OCI-M2 (cell line): ENCODE results near the gene TOX2.
"Not testable (repeated sequence)": the region's sequence is repeated elsewhere in the genome, so short reads cannot be mapped to it uniquely, and the experiment has no call there.

Experiments used
- DNase-seq: peaks from one replicate; lab custom pipeline; 2025; ENCODE audit not compliant: unreplicated experiment; lab: John Stamatoyannopoulos, UW

The TOX2 gene

DNA sequence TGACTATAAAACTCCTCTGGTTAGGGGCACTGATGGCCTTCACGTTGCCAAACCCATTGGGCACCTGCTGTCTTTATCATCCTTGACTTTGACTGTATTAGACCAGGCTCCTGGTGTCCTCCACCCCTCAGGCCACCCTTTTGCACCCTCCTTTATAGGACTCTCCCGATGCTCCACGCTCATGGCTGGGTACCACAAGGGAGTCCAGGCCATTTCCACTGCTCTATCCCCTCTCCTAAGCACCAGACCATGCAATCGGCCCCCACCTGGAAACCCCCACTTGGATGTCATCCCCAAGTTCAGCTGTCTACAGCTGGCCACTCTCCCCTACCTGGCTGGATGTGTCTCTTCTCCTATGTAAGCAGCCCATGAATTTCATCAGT is 115.2 kb downstream of the TOX2 start:
- no peak for DNase-seq

DNA sequence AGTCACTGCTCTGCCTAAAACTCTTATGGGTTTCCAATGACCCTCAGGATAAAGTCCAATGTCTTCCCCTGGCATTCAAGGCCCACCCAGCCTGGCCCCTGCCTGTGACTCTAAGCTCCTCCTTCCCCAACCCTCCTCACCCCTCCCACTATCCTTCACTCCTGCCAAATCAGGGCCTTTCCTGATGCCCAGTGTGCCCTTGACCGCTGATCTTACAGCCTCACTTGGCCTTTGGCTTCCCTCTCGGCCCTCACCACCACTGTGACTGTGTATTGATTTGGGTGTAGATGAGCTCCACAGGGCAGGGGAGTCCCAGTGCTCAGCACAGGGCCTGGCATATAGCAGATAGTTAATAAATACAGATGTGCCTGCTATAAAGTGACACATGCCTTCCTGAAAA is 115.7 kb downstream of the TOX2 start:
- DNase-seq, result no peak

DNA sequence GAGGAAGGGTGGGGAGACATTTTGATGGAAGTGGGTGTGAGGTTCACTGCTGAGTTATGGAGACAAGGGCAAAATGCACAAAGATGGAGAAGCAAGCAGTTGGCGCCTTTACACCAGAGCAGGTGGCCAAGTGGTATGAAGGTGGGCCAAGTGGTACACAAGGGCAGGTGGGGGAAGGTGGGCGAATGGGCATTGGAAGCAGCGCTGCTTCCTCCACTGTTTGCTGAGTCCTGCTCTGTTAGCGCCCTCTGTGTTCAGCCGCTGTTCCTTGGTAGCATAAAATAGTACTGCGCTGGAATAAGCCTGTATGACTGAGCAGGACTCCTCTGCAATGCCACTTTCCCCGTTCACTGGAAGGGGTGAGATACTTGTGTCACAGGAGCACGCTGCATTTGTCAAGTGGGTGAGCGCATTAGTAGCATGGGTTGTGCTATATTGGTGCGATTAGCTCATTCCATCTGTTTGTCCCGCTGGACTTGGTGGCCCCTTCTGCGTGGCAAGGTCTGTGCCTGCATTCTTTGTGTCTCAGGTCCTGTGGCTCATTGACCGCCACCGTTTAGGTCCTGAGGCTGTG is 116.4 kb downstream of the TOX2 start:
- DNase-seq, result no peak

DNA sequence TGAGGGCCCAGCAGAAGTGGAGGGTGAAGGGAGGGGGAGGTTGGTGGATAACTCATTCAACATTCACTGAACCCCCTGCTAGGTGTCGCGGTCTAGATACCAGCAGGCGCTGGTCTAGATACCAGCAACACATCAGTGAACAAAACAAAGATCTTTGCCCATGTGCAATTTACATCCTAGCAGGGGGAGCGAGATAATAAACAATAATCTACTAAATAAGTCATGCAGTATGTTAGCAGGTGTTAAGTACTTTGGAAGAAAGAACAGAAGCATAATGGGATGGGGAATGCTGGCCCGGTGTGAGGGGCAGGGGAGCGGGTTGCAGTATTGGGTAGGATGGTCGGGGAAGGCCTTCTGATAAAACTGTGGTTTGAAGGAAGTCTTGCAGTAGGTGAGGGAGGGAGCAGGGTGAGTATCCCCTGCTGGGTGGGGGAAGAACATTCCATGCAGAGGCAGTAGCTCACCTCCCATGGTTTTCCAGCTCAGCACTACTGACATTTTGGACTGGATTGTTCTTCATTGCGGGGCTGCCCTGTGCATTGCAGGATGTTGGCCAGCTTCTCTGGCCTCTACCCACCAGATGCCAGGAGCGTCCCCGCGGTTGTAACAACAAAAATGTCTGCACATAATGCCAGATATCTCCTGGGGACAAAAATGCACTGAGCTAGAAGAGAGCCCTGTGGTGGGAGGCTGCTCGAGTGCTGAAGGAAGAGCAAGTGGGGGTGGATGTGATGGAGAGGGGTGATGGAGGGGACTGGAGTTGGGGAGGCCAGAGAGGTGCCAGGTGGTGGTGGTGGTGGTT is 117.3 kb downstream of the TOX2 start:
- DNase-seq, result no peak

DNA sequence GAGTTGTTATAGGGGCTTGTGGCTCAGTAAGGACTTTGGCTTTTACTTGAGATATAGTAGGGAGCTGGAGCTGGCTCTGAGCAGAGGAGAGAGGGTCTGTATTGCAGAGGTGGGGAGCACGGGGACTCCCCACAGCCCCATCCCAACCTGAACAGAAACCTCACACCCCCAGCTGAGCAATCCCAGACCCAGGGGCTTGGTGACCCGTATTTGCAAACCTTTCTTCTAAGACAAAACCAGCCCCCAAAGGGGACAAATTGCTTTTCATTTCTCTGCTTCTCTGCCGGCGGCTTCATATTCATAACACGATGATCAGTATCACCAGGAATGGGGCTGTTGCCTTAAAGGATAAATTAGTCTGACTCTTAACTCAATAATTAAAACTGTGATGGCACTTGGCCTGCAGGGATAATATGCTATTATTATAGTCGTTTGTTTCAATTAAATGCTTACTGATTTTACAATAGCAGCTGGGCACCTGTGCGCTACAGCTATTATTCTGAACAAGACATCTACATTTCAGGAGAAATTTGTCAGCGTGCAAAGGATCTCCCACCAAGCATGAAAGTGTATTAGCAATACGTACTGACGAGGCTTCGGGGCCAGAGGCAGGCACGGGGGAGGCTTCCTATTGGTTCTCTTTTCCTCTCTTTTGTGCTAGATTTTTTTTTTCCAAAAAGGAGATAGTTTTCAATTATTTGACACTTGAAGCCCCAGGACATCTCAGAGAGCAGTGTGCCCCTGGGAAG is 118.1 kb downstream of the TOX2 start:
- no peak for DNase-seq

DNA sequence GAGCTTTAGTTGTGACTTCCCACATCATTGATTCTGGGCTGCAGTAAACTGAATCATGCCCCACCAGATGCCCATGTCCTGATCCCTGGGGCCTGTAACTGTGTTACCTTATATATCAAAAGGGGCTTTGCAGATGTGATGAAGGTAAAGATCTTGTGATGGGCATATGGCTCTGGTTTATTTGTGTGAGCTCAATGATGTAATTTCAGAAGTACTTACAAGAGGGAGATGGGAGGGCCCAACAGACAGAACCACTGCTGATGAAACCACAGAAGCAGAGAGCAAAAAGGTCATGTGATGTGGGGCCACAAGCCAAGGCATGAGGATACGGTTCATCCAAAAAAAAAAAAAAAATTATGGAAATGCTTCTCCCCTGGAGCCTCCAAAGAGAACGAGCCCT is 118.7 kb downstream of the TOX2 start:
- no peak for DNase-seq

DNA sequence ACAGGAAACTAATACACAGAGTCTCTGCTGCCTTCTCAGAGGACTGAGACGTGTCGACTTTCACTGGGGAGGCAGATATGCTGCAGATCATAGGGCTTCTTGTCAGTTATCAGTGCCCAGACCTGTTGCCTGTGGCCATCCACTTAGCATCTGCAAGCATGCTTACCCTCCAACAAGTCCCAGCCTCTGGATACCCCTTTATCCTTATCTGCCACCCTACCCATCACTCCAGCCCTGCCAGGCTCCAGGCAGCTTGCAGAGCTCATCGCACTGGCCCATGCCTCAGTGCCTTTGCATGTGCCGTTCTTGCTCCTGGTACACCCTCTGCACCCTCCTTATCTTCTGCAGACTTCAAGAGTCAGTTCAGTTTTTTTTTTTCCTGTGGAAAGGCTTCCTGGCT is 119.2 kb downstream of the TOX2 start:
- DNase-seq, result no peak

DNA sequence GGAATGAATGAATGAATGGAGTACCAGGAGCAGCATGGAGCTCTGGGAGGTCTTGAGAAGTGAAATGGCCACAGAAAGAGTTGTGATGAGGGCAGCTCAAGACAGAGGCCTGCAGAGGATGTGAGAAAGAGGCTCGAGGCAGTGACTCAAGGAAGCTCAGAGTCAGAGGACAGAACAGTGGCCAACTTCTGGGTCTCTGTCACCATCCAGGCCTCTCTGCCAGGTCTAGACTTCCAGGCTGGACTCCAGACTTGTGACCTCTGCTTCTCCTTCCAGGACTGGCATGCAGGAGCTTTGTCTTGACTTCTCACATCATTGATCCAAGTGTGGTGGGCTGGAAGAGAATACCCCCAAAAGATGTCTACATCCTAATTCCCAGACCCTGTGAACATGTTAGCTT is 119.8 kb downstream of the TOX2 start:
- DNase-seq, result no peak

DNA sequence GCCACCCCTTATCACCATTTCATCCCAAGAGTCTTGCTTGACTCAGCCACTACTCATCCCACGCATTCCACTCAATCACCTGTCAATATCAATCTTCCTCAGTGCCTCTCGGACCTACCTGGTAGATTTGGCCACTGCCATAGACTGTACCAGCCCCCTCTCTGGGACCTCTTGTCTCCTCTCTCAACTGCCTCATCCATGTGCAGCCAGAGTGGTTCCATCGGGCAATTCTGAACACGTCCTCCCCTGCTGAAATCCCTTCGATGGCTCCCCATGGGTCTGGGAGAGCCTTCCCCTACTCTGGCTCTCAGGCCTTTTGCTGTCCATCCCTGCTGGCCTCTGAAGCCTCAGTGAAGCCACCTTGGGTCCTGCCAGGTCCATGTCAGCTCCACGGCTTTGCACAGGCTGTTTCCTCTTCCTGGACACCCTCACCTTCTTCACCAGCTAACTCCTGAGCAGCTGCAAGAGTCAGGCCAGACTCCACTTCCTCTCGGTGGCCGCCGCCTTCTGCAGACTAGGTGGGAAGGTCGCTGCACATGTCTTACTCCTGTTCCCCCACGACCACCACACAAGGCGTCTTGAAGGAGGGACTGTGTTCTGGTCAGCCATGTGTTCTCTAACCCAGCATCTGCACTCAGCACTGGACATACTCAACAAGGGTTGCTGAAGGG is 120.4 kb downstream of the TOX2 start:
- no peak for DNase-seq

DNA sequence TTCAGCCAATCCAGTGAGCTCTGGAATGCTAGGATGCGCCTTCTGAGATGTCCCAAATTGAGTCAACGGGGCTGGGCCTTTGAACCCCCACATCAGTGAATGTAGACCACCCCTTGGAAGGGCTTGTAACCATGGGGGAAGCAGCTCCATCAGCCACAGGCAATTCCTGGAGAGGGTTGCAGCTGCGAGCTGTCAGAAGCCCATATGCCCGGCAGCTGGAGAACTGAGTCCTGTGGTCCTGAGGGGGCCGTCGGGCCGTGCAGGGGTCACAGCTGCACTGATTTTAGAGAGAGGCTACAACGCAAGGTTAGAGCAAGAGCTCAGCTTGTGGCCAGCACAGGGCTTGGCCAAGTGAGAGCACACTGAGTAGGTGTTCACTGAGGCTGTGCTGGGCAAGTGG is 121.3 kb downstream of the TOX2 start:
- no peak for DNase-seq

DNA sequence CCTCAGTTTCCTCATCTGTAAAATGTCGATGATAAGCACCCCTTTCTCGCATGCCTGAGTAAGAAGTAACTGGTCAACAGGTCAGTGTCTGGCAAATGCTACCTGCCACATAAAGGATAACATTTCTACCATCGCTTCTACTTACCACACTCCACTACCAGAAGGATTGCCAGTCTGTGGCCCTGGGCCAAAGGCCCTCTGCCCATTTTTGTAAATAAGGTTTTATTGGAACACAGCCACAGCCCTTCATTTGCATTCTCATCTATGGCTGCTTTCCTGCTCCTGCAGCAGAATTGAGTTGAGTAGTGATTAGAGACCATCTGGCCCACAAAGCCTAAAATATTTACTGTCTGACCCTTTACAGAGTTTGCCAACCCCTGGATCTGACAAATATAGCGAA is 121.8 kb downstream of the TOX2 start:
- no peak for DNase-seq

DNA sequence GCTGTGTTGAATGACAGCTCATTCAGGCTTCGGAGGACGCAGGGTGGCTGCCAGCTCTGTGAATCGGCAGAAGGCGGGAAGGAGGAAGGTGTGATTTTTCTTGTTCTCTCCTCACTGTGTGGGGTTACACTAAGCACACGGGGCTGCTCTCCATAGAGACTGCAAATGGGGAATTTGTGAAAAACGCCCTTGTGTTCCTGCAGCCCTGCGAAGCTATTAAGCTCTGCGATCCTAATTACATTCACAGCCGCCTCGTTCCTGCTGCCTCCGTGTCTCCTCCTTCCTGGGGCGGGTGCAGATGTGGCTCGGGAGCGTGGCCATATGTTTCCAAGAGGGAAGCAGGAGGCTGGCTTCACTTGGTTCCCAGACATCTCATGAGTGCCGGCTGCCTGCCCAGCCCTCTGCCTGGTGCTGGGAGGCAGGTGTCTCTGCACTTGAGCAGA is 124.0 kb downstream of the TOX2 start:
- no peak for DNase-seq

DNA sequence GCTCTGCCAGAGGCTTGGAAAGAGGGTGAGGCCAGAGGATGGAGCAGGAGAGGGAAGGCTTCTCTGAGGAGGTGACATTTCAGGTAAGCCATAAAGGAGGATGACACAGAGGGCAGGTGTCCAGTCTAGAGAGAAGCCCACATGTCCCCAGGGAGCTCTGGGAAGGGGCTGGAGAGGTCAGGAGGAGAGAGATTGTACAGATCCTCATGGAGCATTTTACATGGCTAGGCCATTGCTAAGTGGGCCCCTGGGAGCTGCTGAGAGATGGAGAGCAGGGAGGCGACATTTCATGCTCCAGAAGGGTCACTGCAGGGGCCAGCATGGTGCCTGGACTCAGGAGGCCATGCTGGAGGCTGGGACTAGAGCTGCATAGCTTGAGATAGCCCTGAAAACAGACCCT is 124.5 kb downstream of the TOX2 start:
- no peak for DNase-seq

DNA sequence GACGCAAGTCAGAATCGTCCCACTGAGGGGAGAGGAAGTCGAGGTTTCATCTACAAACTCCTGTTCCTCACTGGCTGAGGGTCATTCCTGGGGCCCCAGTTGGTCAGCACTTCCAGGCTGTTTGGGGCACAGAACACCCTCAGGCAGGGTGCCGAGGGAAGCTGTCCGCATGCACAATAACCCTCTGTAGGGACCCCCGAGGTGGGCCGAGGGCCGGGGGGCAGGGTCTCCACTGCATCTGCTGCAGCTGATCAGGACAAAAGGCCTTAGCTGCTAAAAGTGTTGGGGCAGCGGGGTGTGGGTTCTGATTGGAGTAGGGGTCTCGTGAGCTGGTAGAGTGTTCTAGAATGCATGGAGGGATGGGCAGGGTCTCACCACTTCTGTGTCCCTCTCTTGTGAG is 125.1 kb downstream of the TOX2 start:
- DNase-seq, result no peak

DNA sequence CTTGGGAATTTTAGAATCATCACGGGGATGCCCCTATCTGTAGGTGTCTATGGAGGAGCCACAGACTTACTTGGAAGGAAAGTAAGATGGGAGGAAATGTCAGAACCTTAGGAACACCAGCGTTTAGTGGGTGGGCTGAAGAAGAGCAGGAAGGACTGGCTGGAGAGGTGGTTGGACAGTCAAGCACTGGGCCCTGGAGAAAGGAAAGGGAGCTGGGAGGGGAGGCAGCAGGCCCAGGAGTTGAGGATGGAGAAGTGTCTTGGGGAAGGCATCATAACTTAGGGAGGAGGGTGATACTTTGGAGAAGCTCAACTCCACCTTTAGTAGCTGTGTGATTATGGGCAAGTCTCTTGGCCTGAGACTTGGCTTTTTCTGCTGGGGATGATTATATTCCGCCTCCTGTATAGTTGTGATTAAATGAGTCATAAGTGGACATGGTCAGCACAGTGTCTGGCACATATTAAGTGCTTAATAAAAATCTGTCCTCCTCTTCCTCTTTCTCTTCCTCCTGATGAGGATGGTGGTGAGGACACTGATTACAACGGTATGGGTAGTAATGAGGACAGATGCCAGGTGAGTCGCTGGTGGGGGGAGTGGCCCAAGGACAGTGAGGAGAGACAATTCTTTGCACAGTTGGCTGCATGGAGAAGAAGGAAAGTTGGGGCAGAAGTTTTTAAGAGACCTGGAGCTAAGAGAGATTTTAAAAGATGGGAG is 125.7 kb downstream of the TOX2 start:
- no peak for DNase-seq

DNA sequence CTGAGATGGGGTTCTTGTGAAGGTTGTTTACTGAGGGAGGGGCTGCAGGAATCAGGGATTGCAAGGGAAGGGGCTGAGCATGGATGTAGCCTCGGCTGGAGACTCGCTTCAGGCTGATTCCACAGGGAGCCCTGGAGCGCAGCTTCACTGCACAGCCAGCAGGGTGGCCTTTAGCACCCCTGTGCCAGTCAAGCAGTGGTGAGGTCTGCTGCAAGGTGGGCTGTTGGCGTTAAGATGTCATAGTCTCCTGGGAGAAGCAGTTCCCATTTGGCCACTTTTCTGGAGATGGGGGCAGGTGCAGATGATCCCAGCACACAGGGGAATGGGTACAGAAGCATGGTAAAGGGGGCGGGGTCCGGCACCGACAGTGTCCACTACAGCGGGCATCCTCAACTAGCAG is 126.3 kb downstream of the TOX2 start:
- DNase-seq, result no peak

DNA sequence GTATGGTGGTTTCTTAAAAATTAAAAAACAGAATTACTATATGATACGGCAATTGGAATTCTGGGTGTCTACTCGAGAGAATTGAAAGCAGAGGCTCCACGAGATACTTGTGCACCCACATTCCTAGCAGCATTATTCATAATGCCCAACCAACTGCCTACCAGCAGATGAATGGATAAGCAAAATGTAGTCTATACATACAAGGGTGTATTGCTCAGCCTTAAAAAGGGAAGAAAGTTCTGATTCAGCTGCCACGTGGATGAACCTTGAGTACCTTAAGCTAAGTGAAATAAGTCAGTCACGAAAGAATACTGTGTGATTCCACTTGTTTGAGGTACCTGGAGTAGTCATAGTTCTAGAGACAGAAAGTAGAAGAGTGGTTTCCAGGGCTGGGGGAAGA is 130.1 kb downstream of the TOX2 start:
- not testable (repeated sequence) for DNase-seq

DNA sequence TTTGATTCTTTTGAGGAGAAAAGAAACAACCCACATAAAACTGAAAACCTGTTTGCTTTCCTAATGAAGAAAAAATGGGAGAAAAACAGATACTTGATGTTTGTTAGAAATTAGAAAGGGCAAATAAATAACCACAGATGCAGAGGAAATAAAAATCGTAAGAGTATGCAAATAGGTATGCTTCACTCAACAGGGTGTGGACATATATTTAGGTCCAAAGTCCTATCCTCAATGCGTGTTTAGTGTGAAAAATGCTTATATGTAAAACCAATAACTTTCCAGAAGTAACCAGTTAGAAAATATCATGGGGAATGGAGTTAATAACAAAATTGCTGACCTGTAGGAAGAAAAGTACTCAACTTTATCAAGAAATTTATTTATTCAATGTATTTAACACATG is 135.7 kb downstream of the TOX2 start:
- no peak for DNase-seq

DNA sequence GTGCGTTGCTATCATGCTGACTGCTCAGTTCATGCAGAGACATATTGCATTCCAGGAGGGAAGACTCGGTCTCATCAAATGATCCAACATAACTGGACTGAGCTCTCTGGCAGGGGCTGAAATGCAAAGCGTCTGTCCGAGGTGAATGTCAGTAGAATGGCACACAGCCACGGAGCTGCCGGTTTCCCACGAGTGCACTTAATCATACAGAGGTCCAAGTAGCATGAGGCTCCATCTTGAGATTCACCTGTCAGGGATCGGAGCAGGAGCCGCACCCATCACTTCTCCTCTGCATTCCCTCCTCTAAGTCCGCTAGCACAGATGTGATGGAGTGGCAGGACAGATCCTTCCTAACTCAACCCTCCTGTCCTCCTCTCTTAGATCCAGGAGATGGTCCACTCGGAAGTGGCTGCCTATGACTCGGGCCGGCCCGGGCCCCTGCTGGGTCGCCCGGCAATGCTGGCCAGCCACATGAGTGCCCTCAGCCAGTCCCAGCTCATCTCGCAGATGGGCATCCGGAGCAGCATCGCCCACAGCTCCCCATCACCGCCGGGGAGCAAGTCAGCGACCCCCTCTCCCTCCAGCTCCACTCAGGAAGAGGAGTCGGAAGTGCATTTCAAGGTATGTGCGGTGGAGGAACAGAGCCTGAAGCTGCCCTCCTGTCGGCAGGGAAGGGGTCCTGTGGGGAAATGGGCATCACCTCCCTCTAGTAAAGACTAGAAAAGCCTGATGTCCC is 136.4 kb downstream of the TOX2 start:
- no peak for DNase-seq

DNA sequence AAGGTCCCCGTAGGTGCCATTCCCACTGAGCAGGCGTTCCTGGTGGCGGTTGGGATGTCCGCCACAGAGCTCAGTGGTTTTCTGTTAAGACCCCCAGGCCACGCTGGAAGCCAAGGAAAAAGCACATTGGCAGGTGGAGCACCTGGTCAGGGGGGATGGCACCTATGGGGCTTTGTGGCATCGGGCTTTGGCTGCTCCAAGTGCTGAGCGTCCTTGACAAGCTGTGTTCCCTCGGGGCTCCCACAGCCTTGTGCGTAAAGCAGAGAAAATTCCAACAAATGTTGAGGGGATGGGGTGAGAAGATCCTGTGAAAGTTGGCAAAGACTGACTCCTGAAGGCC is 137.0 kb downstream of the TOX2 start:
- no peak for DNase-seq

DNA sequence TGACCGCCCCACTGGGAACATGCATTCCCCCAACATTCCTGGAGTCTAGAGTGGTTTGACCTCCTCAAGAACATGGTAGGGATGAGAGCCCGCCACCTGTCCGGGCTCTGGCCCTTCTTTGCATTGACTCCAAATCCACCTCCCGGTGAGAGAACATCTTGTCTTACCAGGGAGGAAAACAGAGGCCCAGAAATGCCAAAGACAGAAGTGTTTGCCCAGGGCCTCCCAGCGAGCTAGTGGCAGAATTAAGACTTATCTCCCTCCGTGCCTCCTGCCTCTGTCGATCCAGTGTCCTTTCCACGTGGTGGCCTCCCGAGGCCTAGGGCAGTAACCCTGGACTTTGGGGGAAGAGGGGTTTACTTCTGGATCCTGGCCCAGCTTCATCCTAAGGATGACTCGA is 137.5 kb downstream of the TOX2 start:
- no peak for DNase-seq
